ENCODE results near the gene PTPN20. TPM values are rescaled to one million over a fixed set of nuclear protein-coding genes. Genes with fewer than 3 reads are reported as not detected.
A peak's percentile ranks its signal among the peaks of the same experiment; 100 is the strongest.

Gene PTPN20
- total RNA-seq, 3 donors from 2014 or later: 0.64 to 14.8 (median 5.6) TPM

- no peaks in the 10 kb centered on the region for H3K4me1 ChIP-seq
- intact Hi-C loops (cut with DNase I; ENCODE audit: low total_unique reads): no loop called here
- no peaks in the 10 kb centered on the region for H3K36me3 ChIP-seq
- H3K9me3 ChIP-seq: no peaks in the 10 kb centered on the region
- H3K27ac ChIP-seq: no peak overlapping the region
- peak in 1 of 2 donors; percentile 43 for DNase-seq (ENCODE audit: low spot score in 2 of 2)
- no peak for TF ChIP-seq CTCF (IDR thresholded peaks at IDR 0.05)
- no peak for TF ChIP-seq POLR2AphosphoS5 (IDR thresholded peaks at IDR 0.05)
- TF ChIP-seq POLR2A (IDR thresholded peaks at IDR 0.05): no peak
- no peaks in the 10 kb centered on the region for H3K27me3 ChIP-seq
- no peak overlapping the region for H3K4me3 ChIP-seq
Measured at GRCh38 chr10:47023237-47024045, 112.2 kb downstream of the PTPN20 start.

- no peak overlapping the region for H3K27ac ChIP-seq
- no peaks in the 10 kb centered on the region for H3K27me3 ChIP-seq
- H3K36me3 ChIP-seq: no peaks in the 10 kb centered on the region
- TF ChIP-seq POLR2A (IDR thresholded peaks at IDR 0.05) (no peak), POLR2AphosphoS5 (IDR thresholded peaks at IDR 0.05) (no peak), CTCF (IDR thresholded peaks at IDR 0.05) (no peak)
- no peaks in the 10 kb centered on the region for H3K9me3 ChIP-seq
- intact Hi-C loops (cut with DNase I; ENCODE audit: low total_unique reads): no loop called here
- no peak for DNase-seq (ENCODE audit: low spot score in 2 of 2)
- no peak overlapping the region for H3K4me3 ChIP-seq
- H3K4me1 ChIP-seq: no peaks in the 10 kb centered on the region
Measured at GRCh38 chr10:47024046-47024322, 112.8 kb downstream of the PTPN20 start.

- Histone ChIP-seq H3K36me3 (no peaks in the 10 kb centered on the region), H3K9me3 (no peaks in the 10 kb centered on the region), H3K4me1 (no peaks in the 10 kb centered on the region), H3K27ac (peak overlapping the region in 1 of 2 donors; percentile 20), H3K4me3 (no peak overlapping the region), H3K27me3 (no peaks in the 10 kb centered on the region)
- intact Hi-C loops (cut with DNase I; ENCODE audit: low total_unique reads): no loop called here
- peak; percentile 35 to 65 for DNase-seq (ENCODE audit: low spot score in 2 of 2)
- TF ChIP-seq CTCF (IDR thresholded peaks at IDR 0.05) (peak; percentile 50 to 72 (median 69)), POLR2AphosphoS5 (IDR thresholded peaks at IDR 0.05) (no peak)
Measured at GRCh38 chr10:47024399-47025252, 113.4 kb downstream of the PTPN20 start.

- intact Hi-C loops (cut with DNase I; ENCODE audit: low total_unique reads): no loop called here
- Histone ChIP-seq H3K4me3 (no peak overlapping the region), H3K9me3 (no peaks in the 10 kb centered on the region), H3K27me3 (no peaks in the 10 kb centered on the region), H3K27ac (peak overlapping the region in 1 of 2 donors; percentile 20), H3K36me3 (no peaks in the 10 kb centered on the region), H3K4me1 (no peaks in the 10 kb centered on the region)
- no peak for TF ChIP-seq POLR2A (IDR thresholded peaks at IDR 0.05)
- TF ChIP-seq POLR2AphosphoS5 (IDR thresholded peaks at IDR 0.05): no peak
- no peak for TF ChIP-seq CTCF (IDR thresholded peaks at IDR 0.05)
- peak in 1 of 2 donors; percentile 37 for DNase-seq (ENCODE audit: low spot score in 2 of 2)
Measured at GRCh38 chr10:47025253-47025539, 114.0 kb downstream of the PTPN20 start.
